ENCODE results near the gene ATG3.

- TF ChIP-seq CTCF (conservative IDR thresholded peaks at IDR 0.05 in 1 of 2, IDR thresholded peaks at IDR 0.05 in 1 of 2; ENCODE audit: low read depth in 1 of 2, low read length in 2 of 2) (no peak), EZH2 (IDR thresholded peaks at IDR 0.05; ENCODE audit: low read length, missing control alignments) (no peak)
Observed at GRCh38 chr3:112579232-112579631, 17.5 kb upstream of the ATG3 start.
